ENCODE measurements around the gene CRACR2A. TPM values are rescaled to one million over a fixed set of nuclear protein-coding genes. Genes with fewer than 3 reads are reported as not detected.

Gene CRACR2A
- total RNA-seq, 1 experiment from 2014 or later: not detected

- no peaks in the 10 kb centered on the region for H3K4me1 Mint-ChIP-seq (ENCODE audit: insufficient read depth, unreplicated experiment)
- no peak overlapping the region for H3K27ac Mint-ChIP-seq (ENCODE audit: low read depth, unreplicated experiment)
- ChIA-PET POLR2A (interaction anchor here (0.6 kb wide), 1 partner anchor 284 kb away, joined by 3 read pairs; no protein-coding TSS in a partner anchor), CTCF (interaction anchor here (1.3 kb wide), 1 partner anchor 299 kb away, joined by 4 read pairs; no protein-coding TSS in a partner anchor)
- H3K27me3 Mint-ChIP-seq (ENCODE audit: insufficient read depth, unreplicated experiment): peaks cover 18% of the 10 kb centered on the region
- no TSS peak for BruUV-seq (replicated peaks)
- TF ChIP-seq CTCF (IDR thresholded peaks at IDR 0.05; ENCODE audit: unreplicated experiment): no peak
- no peaks in the 10 kb centered on the region for H3K36me3 Mint-ChIP-seq (ENCODE audit: insufficient read depth, unreplicated experiment)
- no peaks in the 10 kb centered on the region for H3K9me3 Mint-ChIP-seq (ENCODE audit: unreplicated experiment)
- no peak overlapping the region for H3K4me3 Mint-ChIP-seq (ENCODE audit: unreplicated experiment)
- intact Hi-C loops (cut with micrococcal nuclease): no loop called here
- DNase-seq (ENCODE audit: unreplicated experiment): no peak
These were observed 153.7 kb downstream of the CRACR2A start for GRCh38 chr12:3598896-3599860.

GRCh38 chr12:3597526-3598210, 155.2 kb downstream of the CRACR2A start:
- Mint-ChIP-seq H3K27me3 (ENCODE audit: insufficient read depth, unreplicated experiment) (peaks cover 3% of the 10 kb centered on the region), H3K9me3 (ENCODE audit: unreplicated experiment) (no peaks in the 10 kb centered on the region), H3K27ac (ENCODE audit: low read depth, unreplicated experiment) (no peak overlapping the region), H3K36me3 (ENCODE audit: insufficient read depth, unreplicated experiment) (no peaks in the 10 kb centered on the region), H3K4me3 (ENCODE audit: unreplicated experiment) (no peak overlapping the region), H3K4me1 (ENCODE audit: insufficient read depth, unreplicated experiment) (no peaks in the 10 kb centered on the region)
- no TSS peak for BruUV-seq (replicated peaks)
- TF ChIP-seq CTCF (IDR thresholded peaks at IDR 0.05; ENCODE audit: unreplicated experiment): no peak
- no peak for DNase-seq (ENCODE audit: unreplicated experiment)
- ChIA-PET POLR2A (no interaction called here), CTCF (no interaction called here)
- intact Hi-C loops (cut with micrococcal nuclease): no loop called here

GRCh38 chr12:3596703-3597415, 156.1 kb downstream of the CRACR2A start:
- ChIA-PET POLR2A (no interaction called here), CTCF (no interaction called here)
- no peaks in the 10 kb centered on the region for H3K27me3 Mint-ChIP-seq (ENCODE audit: insufficient read depth, unreplicated experiment)
- H3K4me1 Mint-ChIP-seq (ENCODE audit: insufficient read depth, unreplicated experiment): no peaks in the 10 kb centered on the region
- BruUV-seq (replicated peaks): no TSS peak
- no peaks in the 10 kb centered on the region for H3K9me3 Mint-ChIP-seq (ENCODE audit: unreplicated experiment)
- TF ChIP-seq CTCF (IDR thresholded peaks at IDR 0.05; ENCODE audit: unreplicated experiment): no peak
- DNase-seq (ENCODE audit: unreplicated experiment): no peak
- H3K4me3 Mint-ChIP-seq (ENCODE audit: unreplicated experiment): no peak overlapping the region
- intact Hi-C loops (cut with micrococcal nuclease): no loop called here
- H3K27ac Mint-ChIP-seq (ENCODE audit: low read depth, unreplicated experiment): no peak overlapping the region
- H3K36me3 Mint-ChIP-seq (ENCODE audit: insufficient read depth, unreplicated experiment): no peaks in the 10 kb centered on the region

GRCh38 chr12:3595721-3596120, 157.2 kb downstream of the CRACR2A start:
- no peak overlapping the region for H3K27ac Mint-ChIP-seq (ENCODE audit: low read depth, unreplicated experiment)
- no peaks in the 10 kb centered on the region for H3K27me3 Mint-ChIP-seq (ENCODE audit: insufficient read depth, unreplicated experiment)
- no peak for TF ChIP-seq CTCF (IDR thresholded peaks at IDR 0.05; ENCODE audit: unreplicated experiment)
- H3K4me3 Mint-ChIP-seq (ENCODE audit: unreplicated experiment): no peak overlapping the region
- CTCF ChIA-PET: no interaction called here
- POLR2A ChIA-PET: no interaction called here
- H3K36me3 Mint-ChIP-seq (ENCODE audit: insufficient read depth, unreplicated experiment): no peaks in the 10 kb centered on the region
- no peaks in the 10 kb centered on the region for H3K4me1 Mint-ChIP-seq (ENCODE audit: insufficient read depth, unreplicated experiment)
- intact Hi-C loops (cut with micrococcal nuclease): no loop called here
- no peaks in the 10 kb centered on the region for H3K9me3 Mint-ChIP-seq (ENCODE audit: unreplicated experiment)
- no peak for DNase-seq (ENCODE audit: unreplicated experiment)
- BruUV-seq (replicated peaks): no TSS peak

All from MCF 10A (cell line).